ENCODE data around the gene RASAL3.

GRCh38 chr19:15439821-15440641, 24.3 kb downstream of the RASAL3 start:
- TF ChIP-seq CTCF (IDR thresholded peaks at IDR 0.05; ENCODE audit: low read depth, low read length) (no peak), EZH2phosphoT487 (IDR thresholded peaks at IDR 0.05; ENCODE audit: low read depth) (no peak)
